ENCODE measurements around the gene PUS7L.

DNA sequence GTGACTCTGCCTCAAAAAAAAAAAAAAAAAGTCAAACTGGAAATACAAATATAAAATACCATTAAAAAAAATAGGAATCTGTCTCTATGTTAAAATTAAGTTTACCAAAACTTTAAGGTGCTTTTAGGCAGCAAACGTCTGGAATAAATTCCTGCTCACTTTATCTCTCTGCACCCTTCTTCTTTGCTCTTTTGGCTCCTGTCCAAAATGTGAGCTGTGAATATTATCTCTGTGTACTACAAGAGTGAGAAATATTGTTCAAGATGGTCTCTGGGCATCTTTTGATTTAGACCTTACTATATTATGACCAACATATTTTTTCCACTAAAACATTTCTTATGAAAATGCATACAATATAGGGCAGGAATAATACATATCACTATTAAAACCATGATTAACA, 63.7 kb downstream of the PUS7L start:
- no peak for TF ChIP-seq FOXM1 (IDR thresholded peaks at IDR 0.05; ENCODE audit: low read depth)
- TF ChIP-seq, protein P1, sequence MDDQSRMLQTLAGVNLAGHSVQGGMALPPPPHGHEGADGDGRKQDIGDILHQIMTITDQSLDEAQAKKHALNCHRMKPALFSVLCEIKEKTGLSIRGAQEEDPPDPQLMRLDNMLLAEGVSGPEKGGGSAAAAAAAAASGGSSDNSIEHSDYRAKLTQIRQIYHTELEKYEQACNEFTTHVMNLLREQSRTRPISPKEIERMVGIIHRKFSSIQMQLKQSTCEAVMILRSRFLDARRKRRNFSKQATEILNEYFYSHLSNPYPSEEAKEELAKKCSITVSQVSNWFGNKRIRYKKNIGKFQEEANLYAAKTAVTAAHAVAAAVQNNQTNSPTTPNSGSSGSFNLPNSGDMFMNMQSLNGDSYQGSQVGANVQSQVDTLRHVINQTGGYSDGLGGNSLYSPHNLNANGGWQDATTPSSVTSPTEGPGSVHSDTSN (IDR thresholded peaks at IDR 0.05): no peak
- TF ChIP-seq, protein P2, sequence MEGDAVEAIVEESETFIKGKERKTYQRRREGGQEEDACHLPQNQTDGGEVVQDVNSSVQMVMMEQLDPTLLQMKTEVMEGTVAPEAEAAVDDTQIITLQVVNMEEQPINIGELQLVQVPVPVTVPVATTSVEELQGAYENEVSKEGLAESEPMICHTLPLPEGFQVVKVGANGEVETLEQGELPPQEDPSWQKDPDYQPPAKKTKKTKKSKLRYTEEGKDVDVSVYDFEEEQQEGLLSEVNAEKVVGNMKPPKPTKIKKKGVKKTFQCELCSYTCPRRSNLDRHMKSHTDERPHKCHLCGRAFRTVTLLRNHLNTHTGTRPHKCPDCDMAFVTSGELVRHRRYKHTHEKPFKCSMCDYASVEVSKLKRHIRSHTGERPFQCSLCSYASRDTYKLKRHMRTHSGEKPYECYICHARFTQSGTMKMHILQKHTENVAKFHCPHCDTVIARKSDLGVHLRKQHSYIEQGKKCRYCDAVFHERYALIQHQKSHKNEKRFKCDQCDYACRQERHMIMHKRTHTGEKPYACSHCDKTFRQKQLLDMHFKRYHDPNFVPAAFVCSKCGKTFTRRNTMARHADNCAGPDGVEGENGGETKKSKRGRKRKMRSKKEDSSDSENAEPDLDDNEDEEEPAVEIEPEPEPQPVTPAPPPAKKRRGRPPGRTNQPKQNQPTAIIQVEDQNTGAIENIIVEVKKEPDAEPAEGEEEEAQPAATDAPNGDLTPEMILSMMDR (IDR thresholded peaks at IDR 0.05): no peak
- no peak for TF ChIP-seq RCOR1 (IDR thresholded peaks at IDR 0.05; ENCODE audit: low read length)
- no peak for TF ChIP-seq TCF12 (IDR thresholded peaks at IDR 0.05)
- no peak for TF ChIP-seq MEF2A (IDR thresholded peaks at IDR 0.05; ENCODE audit: borderline replicate concordance, low read depth)
- TF ChIP-seq, protein P3, sequence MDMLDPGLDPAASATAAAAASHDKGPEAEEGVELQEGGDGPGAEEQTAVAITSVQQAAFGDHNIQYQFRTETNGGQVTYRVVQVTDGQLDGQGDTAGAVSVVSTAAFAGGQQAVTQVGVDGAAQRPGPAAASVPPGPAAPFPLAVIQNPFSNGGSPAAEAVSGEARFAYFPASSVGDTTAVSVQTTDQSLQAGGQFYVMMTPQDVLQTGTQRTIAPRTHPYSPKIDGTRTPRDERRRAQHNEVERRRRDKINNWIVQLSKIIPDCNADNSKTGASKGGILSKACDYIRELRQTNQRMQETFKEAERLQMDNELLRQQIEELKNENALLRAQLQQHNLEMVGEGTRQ (IDR thresholded peaks at IDR 0.05; ENCODE audit: borderline replicate concordance, low read depth, low read length): no peak
- TF ChIP-seq MXI1 (IDR thresholded peaks at IDR 0.05; ENCODE audit: low read depth, low read length): no peak
- no peak for TF ChIP-seq FOSL2 (IDR thresholded peaks at IDR 0.05; ENCODE audit: borderline replicate concordance, low read depth)
- no peak for TF ChIP-seq EZH2phosphoT487 (IDR thresholded peaks at IDR 0.05; ENCODE audit: borderline replicate concordance, low read depth)
- no peak for TF ChIP-seq CHD2 (IDR thresholded peaks at IDR 0.05; ENCODE audit: low read length, partially characterized antibody)
